ENCODE measurements around the gene CR1. TPM values are rescaled to one million over a fixed set of nuclear protein-coding genes. Genes with fewer than 3 reads are reported as not detected.
"Not testable (repeated sequence)": the region's sequence is repeated elsewhere in the genome, so short reads cannot be mapped to it uniquely, and the experiment has no call there.

CR1 gene
- total RNA-seq, 4 donors from 2014 or later, result 6.7 to 27.6 (median 8.8) TPM

GRCh38 chr1:207494171-207494570, 1.8 kb upstream of the CR1 start:
- H3K27ac ChIP-seq, result no peak overlapping the region
- H3K4me1 ChIP-seq, result peaks cover 0 to 16% (median 0%) of the 10 kb centered on the region in 4 donors
- DNase-seq (ENCODE audit: low spot score in 2 of 2), result no peak
- H3K36me3 ChIP-seq, result no peaks in the 10 kb centered on the region
- WGBS, 2 donors, result 90 to 92% methylated on average over 1 of the region's 1 CpG
- TF ChIP-seq POLR2A (IDR thresholded peaks at IDR 0.05) (no peak), CTCF (IDR thresholded peaks at IDR 0.05) (no peak), EP300 (IDR thresholded peaks at IDR 0.05) (no peak)
- no peaks in the 10 kb centered on the region for H3K9me3 ChIP-seq
- H3K27me3 ChIP-seq, result peaks cover 0 to 5% of the 10 kb centered on the region in 2 donors
- H3K4me3 ChIP-seq, result no peak overlapping the region

- Histone ChIP-seq H3K4me3 (peak overlapping the region in 1 of 4 donors; percentile 61), H3K4me1 (peaks cover 0 to 16% (median 0%) of the 10 kb centered on the region in 4 donors), H3K27ac (peak overlapping the region in 1 of 4 donors; percentile 80)
- not testable (repeated sequence) for H3K27me3 ChIP-seq; H3K36me3 ChIP-seq; DNase-seq (ENCODE audit: low spot score in 2 of 2); H3K9me3 ChIP-seq
- 81 to 82% methylated on average over 8 of the region's 8 CpGs for WGBS, 2 donors
Measured at GRCh38 chr1:207495281-207495680, 676 bp upstream of the CR1 start.

GRCh38 chr1:207497941-207498340, 2.0 kb downstream of the CR1 start:
- DNase-seq (ENCODE audit: low spot score in 2 of 2), result no peak
- 60 to 65% methylated on average over 5 of the region's 5 CpGs for WGBS, 2 donors
- TF ChIP-seq CTCF (IDR thresholded peaks at IDR 0.05) (no peak), EP300 (IDR thresholded peaks at IDR 0.05) (peak in 1 of 2 donors; percentile 41)
- no peaks in the 10 kb centered on the region for H3K9me3 ChIP-seq
- no peak overlapping the region for H3K4me3 ChIP-seq
- H3K27me3 ChIP-seq, result peaks cover 0 to 12% of the 10 kb centered on the region in 2 donors
- no peaks in the 10 kb centered on the region for H3K36me3 ChIP-seq
- no peak overlapping the region for H3K27ac ChIP-seq
- peaks cover 0 to 16% (median 0%) of the 10 kb centered on the region in 4 donors for H3K4me1 ChIP-seq

- DNase-seq (ENCODE audit: low spot score in 2 of 2), result peak in 1 of 2 donors; percentile 70
- H3K27ac ChIP-seq, result no peak overlapping the region
- peaks cover 0 to 16% (median 0%) of the 10 kb centered on the region in 4 donors for H3K4me1 ChIP-seq
- 0% methylated on average over 4 of the region's 4 CpGs for WGBS, 2 donors
- peaks cover 0 to 20% of the 10 kb centered on the region in 2 donors for H3K27me3 ChIP-seq
- no peak overlapping the region for H3K4me3 ChIP-seq
- H3K9me3 ChIP-seq, result no peaks in the 10 kb centered on the region
- TF ChIP-seq CTCF (IDR thresholded peaks at IDR 0.05), result peak; percentile 50 to 69 (median 56)
- no peak for TF ChIP-seq EP300 (IDR thresholded peaks at IDR 0.05)
- no peaks in the 10 kb centered on the region for H3K36me3 ChIP-seq
Measured at GRCh38 chr1:207499573-207499972, 3.6 kb downstream of the CR1 start.

- WGBS, 2 donors, result 78 to 80% methylated on average over 3 of the region's 3 CpGs
- no peak for DNase-seq (ENCODE audit: low spot score in 2 of 2)
- Histone ChIP-seq H3K36me3 (no peaks in the 10 kb centered on the region), H3K4me1 (peaks cover 0 to 15% (median 0%) of the 10 kb centered on the region in 4 donors), H3K27me3 (peaks cover 0 to 20% of the 10 kb centered on the region in 2 donors), H3K4me3 (no peak overlapping the region), H3K27ac (no peak overlapping the region), H3K9me3 (no peaks in the 10 kb centered on the region)
- no peak for TF ChIP-seq EP300 (IDR thresholded peaks at IDR 0.05)
- TF ChIP-seq CTCF (IDR thresholded peaks at IDR 0.05), result no peak
- no peak for TF ChIP-seq POLR2A (IDR thresholded peaks at IDR 0.05)
Measured at GRCh38 chr1:207500306-207500705, 4.3 kb downstream of the CR1 start.

- H3K27ac ChIP-seq, result no peak overlapping the region
- peaks cover 0 to 8% (median 0%) of the 10 kb centered on the region in 4 donors for H3K4me1 ChIP-seq
- DNase-seq (ENCODE audit: low spot score in 2 of 2), result no peak
- 38 to 59% methylated on average over 5 of the region's 5 CpGs for WGBS, 2 donors
- peaks cover 0 to 15% of the 10 kb centered on the region in 2 donors for H3K27me3 ChIP-seq
- TF ChIP-seq POLR2A (IDR thresholded peaks at IDR 0.05), result no peak
- TF ChIP-seq EP300 (IDR thresholded peaks at IDR 0.05), result no peak
- no peak for TF ChIP-seq CTCF (IDR thresholded peaks at IDR 0.05)
- H3K4me3 ChIP-seq, result no peak overlapping the region
- H3K9me3 ChIP-seq, result no peaks in the 10 kb centered on the region
- H3K36me3 ChIP-seq, result no peaks in the 10 kb centered on the region
Measured at GRCh38 chr1:207501071-207501470, 5.1 kb downstream of the CR1 start.
